Brain microvascular endothelial cell (primary cell): Measurements from ENCODE around the gene C3orf70.

Experiments used
- DNase-seq: peaks from one replicate; pipeline ENCODE4 v3.0.0-alpha.2; 2020
- H3K27ac ChIP-seq: fragments of 250-450 bp; sonication (Bioruptor Pico); 2 replicates; pipeline ENCODE4 v1.5.1; 2020; ENCODE audit warnings: mild to moderate bottlenecking, moderate library complexity
- H3K27me3 ChIP-seq: fragments of 250-450 bp; sonication (Bioruptor Pico); replicated peaks from 2 replicates; pipeline ENCODE4 v1.5.1; 2020; ENCODE audit warnings: mild to moderate bottlenecking
- H3K36me3 ChIP-seq: fragments of 250-450 bp; sonication (Bioruptor Pico); replicated peaks from 2 replicates; pipeline ENCODE4 v1.5.1; 2020; ENCODE audit warnings: mild to moderate bottlenecking
- H3K4me3 ChIP-seq: 2 replicates; pipeline ENCODE4 v1.5.1; 2011; ENCODE audit warnings: low read depth, mild to moderate bottlenecking, control low read depth, low read length, moderate library complexity
- in situ Hi-C: cut with HindIII; loops from 2 replicates; pipeline ENCODE4 v1.10.0; 2017; ENCODE audit warnings: low sequenced_read_pairs, low pct_ligation_motif_present
- TF ChIP-seq, protein P1 (sequence below): IDR thresholded peaks from 2 replicates; pipeline ENCODE4 v1.5.1; 2011; ENCODE audit warnings: low read depth, mild to moderate bottlenecking, moderate library complexity, low read length, control low read depth, inconsistent platforms; ENCODE audit errors: missing control alignments

Gene C3orf70

DNA sequence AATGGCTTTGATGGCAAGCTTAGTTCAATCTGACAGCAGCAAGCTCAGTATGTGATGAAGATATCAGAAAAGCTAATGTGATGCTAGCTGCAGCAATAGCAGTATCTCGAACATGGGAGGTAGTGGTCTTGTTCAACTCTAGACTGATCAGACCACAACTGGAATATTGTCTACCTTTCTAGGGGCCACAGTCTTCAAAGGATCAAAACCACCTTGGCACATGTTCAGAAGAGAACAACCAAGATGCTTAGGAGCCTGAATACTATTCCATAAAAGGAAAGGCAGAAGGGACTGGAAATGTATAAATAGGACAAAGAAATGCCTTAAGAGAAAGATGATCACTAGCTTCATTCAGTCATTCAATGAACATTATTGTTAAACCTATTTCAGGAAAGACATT is 2.3 kb downstream of the C3orf70 start:
- H3K4me3 ChIP-seq = no peak overlapping the region
- DNase-seq = no peak
- peaks cover 13% of the 10 kb centered on the region for H3K27me3 ChIP-seq
- no peaks in the 10 kb centered on the region for H3K36me3 ChIP-seq
- TF ChIP-seq, protein P1, sequence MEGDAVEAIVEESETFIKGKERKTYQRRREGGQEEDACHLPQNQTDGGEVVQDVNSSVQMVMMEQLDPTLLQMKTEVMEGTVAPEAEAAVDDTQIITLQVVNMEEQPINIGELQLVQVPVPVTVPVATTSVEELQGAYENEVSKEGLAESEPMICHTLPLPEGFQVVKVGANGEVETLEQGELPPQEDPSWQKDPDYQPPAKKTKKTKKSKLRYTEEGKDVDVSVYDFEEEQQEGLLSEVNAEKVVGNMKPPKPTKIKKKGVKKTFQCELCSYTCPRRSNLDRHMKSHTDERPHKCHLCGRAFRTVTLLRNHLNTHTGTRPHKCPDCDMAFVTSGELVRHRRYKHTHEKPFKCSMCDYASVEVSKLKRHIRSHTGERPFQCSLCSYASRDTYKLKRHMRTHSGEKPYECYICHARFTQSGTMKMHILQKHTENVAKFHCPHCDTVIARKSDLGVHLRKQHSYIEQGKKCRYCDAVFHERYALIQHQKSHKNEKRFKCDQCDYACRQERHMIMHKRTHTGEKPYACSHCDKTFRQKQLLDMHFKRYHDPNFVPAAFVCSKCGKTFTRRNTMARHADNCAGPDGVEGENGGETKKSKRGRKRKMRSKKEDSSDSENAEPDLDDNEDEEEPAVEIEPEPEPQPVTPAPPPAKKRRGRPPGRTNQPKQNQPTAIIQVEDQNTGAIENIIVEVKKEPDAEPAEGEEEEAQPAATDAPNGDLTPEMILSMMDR = no peak
- in situ Hi-C loops = no loop called here
- H3K27ac ChIP-seq = no peak overlapping the region

DNA sequence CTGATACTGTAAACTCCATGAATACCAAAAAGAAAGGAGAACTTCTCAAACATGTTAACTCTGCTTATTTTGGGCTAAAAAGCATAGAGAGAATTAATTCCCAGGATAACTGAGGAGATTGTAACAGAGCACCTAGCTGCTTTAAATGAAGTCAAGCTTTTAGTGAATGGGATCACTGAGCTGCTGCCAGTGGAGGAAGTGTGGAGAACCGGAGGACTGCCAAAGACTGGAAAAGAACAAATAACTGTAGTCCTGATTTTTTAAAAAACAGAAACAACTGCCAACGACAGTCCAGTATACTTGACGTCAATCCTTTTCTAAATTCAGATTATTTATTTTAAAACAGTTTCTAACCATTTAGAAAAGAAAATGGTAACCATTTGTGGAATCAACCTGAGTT is 3.3 kb downstream of the C3orf70 start:
- peaks cover 13% of the 10 kb centered on the region for H3K27me3 ChIP-seq
- DNase-seq = no peak
- in situ Hi-C loops = no loop called here
- H3K27ac ChIP-seq = no peak overlapping the region
- no peak overlapping the region for H3K4me3 ChIP-seq
- no peaks in the 10 kb centered on the region for H3K36me3 ChIP-seq
- TF ChIP-seq, protein P1 = no peak

DNA sequence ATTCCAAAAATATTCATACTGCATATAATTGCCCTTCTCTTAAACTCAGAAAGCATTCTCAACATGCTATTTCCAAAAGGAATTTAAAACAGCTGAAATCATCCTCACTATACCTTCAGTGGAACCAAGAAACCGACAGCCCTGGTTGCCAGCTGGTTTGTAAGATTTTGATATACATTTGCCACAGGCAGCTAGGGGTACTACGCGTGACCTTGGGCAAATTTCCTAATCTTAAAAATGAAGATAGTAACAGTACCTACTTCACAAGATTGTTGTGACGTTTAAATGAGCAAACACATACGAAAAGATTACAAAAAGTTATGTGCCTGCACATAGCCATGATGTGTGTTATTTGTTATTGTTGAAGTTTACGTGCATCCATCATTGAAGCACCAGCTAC is 7.3 kb downstream of the C3orf70 start:
- Histone ChIP-seq H3K27ac (no peak overlapping the region), H3K27me3 (no peaks in the 10 kb centered on the region), H3K4me3 (no peak overlapping the region), H3K36me3 (no peaks in the 10 kb centered on the region)
- in situ Hi-C loops = no loop called here
- no peak for DNase-seq
- TF ChIP-seq, protein P1 = no peak

DNA sequence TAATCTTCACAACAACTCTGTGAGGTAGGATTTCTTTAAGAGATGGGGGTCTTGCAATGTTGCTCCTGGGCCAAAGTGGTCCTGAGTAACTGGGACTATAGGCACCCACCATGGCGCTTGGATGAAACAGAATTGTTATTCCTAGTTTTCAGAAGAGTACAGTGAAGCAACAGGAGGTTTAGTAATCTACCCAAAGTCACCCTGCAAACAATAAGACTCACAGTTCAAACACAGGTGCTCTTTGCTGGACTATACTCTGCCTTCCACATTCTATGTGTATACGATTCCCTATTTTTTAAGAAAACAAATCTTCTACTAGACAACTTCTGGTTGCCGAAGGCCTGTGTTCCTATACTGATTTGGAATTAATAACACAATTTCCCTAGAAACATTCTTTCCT is 8.1 kb downstream of the C3orf70 start:
- DNase-seq = no peak
- H3K27ac ChIP-seq = no peak overlapping the region
- in situ Hi-C loops = no loop called here
- H3K27me3 ChIP-seq = no peaks in the 10 kb centered on the region
- H3K36me3 ChIP-seq = no peaks in the 10 kb centered on the region
- no peak overlapping the region for H3K4me3 ChIP-seq
- TF ChIP-seq, protein P1 = no peak

DNA sequence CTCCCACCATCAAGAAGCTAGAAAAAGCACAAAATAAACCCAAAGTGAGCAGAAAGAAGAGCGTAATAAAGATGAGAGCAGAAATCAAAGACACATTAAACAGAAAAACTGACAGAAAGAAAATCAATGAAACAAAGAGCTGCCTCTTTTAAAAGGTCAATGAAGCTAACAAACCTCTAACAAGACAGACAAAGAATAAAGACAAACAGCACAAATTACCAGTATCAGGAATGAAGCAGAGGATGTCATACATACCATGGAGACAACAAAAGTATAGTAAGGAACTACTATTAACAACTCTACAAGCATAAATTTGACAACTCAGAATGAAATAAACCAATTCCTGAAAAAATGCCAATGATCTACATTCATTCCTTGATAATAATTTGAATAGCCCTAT is 15.0 kb downstream of the C3orf70 start:
- H3K27ac ChIP-seq = no peak overlapping the region
- no peaks in the 10 kb centered on the region for H3K27me3 ChIP-seq
- in situ Hi-C loops = no loop called here
- DNase-seq = no peak
- no peaks in the 10 kb centered on the region for H3K36me3 ChIP-seq
- no peak overlapping the region for H3K4me3 ChIP-seq
- TF ChIP-seq, protein P1 = no peak

DNA sequence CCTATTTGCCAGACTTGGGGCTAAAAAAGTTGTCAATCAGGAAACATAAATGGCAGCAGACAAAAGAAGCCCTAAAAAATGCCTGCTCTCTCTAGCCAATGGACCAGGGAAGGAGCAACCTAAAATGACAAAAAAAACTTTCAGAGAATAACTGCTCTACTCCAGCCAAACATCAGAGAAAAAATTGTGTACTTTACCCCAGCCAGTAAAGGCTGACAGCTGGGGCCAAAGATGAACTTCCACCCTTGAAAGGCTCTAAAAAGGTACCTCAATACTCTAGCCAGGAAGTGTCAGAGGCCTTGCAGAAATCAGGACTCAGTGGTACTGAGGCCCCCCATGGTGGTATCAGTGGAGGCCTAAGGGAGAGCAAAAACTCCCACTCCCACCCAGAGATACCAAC is 18.4 kb downstream of the C3orf70 start:
- Histone ChIP-seq H3K36me3 (no peaks in the 10 kb centered on the region), H3K27me3 (no peaks in the 10 kb centered on the region), H3K4me3 (no peak overlapping the region), H3K27ac (no peak overlapping the region)
- TF ChIP-seq, protein P1 = no peak
- in situ Hi-C loops = no loop called here
- DNase-seq = no peak
